GM21526 (cell line): ENCODE results near the gene CRYBG1.

Experiments
- ATAC-seq: cut with Tn5 transposase; IDR thresholded peaks from one replicate; pipeline ENCODE4 v1.9.1; 2021; ENCODE audit warnings: moderate library complexity; ENCODE audit not compliant: unreplicated experiment, low FRiP score

The CRYBG1 gene

DNA sequence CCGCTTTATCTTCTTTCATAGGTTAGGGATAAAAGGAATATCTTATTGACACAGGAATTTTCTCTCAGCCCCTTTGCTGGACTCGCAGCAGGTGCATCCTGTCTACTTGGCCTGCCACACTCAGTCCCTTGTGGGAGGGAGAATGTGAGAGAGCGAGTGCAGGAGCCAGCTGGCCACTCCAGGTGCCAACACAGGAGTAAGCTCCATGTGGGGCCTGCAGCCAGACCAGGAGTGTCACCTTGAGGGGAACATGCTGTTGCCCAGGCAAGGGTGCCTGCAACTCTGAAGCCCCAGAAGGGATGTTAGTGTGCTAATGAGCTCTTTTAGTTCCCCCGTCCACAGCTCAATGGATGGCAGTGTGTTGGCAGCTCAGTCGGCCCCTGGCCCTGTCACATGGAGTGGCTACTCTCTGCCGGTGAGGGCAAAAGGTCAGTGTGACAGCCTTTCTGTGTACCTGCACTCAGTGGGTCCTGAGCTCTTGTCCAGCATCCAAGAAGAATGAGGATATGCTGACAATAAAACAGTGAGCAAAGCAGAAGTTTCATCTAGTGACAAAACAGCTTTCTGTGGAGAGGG, 57.1 kb downstream of the CRYBG1 start:
- ATAC-seq: no peak

DNA sequence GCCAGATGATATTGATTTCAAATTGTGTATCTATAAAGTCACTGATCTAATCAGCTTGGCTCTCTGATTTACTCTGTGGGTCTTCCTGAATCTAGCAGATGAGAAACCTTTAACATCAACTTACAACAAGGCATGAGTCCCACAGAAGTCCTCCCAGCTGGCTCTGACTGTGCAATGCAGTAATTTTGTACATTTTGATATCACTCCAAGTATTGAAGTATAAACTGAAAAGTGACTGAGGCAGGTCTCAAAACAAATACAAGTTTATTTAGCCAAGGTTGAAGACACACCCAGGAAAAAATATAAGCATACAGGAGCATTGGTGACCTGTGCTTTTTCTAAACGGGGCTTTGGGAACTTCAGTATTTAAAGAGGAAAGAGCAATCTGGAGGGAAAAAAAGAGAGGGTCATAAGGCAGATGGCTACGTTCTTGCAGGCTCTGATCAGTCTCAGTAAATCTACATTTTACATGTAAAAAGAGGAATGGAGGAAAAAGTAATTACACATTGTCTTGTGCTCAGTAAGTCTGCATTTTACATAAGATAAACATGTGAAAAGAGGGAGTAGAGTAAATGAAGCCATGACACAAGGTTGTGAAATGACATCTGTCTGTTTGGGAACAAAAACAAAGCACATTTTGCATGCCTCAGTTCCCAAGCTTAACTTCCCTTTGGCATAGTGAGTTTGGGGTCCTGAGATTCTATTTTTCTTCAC, 59.5 kb downstream of the CRYBG1 start:
- ATAC-seq: no peak

DNA sequence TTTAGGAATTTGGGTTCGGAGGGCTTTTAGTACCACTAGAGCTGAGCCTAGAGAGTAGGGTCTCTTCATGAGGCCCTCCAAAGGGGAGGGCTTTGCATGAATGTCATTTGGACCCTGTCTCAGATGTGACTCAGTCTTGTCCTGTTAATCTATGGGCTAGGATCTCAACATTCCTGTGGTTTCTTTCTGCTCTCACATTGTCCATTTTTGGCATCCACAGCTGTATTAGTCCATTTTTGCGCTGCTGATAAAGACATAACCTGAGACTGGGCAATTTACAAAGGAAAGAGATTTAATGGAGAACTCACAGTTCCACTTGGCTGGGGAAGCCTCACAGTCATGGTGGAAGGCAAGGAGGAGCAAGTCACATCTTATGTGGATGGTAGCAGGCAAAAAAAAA, 61.0 kb downstream of the CRYBG1 start:
- no peak for ATAC-seq

DNA sequence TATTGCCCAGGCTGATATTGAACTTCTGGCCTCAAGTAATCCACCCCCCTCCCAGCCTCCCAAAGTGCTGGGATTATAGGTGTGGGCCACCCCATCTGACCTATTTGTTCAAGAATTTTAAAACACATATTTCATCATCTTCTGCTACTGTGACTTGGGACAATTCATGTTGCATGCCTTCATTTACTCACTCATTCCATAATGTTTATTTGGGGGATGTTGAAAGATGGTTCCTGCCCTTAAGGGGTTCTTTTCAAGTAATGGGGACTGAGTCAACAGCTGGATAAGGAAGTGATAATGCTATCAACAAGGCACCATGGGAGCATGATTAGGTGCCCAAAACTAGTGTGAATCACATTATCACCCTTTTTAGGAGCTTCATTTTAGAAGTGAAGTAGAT, 62.0 kb downstream of the CRYBG1 start:
- no peak for ATAC-seq

DNA sequence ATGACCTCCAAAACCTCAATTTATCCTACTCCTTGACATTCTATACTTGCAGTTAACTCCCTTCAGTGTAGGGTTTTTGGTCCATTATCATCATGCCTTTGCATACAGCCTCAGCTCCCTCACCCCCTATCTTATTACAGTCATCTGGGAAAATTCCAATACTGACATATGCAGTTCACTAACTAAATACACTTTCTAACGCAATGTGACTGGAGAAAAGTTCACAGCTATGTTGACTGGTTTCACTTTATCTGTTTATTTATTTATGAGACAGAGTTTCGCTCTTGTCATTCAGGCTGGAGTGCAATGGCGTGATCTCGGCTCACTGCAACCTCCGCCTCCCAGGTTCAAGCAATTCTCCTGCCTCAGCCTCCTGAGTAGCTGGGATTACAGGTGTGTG, 64.9 kb downstream of the CRYBG1 start:
- no peak for ATAC-seq

DNA sequence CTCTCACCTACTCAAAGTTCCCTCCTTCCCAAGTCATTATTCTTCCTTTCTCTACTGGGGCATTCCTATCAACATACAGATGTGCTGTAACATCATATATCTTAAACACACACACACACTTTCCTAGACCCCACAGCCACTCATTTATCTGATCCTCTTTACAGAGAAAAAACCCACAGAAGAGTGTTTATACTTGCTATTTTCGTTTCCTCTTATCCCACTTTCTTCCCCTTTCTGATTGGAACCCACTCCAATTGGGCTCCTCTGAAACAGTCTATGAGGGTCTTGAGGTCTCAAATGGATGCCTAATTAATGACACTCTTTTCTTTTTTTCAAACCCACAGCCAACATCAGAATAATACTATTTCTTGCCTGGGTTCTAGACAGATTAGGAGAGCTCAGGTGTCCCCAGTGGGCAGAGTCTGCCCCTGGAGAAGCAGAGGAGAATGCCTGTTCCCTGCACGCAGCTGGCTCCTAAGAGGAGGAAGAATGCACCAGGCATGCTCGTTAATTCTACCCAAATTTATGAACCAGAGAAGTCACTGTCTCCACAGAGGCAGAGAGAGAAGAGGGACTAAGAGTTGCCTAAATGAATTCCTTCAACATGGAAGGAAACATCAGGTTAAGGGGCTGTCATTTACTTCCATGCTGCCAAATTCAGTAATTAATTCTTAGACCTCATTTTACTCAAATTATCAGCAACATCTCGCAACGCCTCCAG, 65.9 kb downstream of the CRYBG1 start:
- ATAC-seq: no peak

DNA sequence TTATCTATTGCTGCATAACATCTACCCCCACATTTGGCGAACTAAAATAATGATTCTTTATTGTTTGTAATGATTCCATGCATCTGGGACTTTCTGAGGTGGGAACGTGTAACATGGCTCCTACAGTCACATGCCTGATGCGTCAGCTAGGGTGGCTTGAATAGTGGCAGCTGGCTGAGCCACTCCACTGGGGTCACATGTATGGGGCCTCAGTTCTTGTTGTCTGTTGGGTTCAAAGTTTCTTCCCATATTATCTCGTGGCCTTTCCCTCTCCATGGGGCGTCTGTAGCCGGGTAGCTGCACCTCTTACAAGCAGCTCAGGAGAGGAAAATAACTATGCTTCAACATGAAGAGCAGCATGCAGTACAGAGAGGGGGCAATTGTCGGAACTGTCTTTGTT, 69.9 kb downstream of the CRYBG1 start:
- no peak for ATAC-seq

DNA sequence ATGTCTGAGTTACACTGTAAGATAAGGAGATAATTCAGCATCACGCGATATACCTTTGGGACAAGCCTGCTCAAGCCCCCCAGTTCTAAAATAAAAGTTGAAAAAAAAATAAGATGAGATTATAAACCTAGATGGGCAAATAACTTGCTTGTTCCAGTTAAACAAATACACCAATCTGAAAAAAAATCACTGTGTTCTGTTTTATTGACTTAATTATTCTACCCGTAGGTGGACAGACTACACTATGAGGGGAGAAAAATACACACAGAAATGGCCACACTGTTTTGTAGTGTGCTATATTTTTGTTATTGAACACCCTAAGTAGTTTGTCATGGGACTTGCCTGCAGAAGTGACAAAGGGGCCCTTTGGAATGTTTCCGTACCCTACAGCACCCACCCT, 70.9 kb downstream of the CRYBG1 start:
- no peak for ATAC-seq

DNA sequence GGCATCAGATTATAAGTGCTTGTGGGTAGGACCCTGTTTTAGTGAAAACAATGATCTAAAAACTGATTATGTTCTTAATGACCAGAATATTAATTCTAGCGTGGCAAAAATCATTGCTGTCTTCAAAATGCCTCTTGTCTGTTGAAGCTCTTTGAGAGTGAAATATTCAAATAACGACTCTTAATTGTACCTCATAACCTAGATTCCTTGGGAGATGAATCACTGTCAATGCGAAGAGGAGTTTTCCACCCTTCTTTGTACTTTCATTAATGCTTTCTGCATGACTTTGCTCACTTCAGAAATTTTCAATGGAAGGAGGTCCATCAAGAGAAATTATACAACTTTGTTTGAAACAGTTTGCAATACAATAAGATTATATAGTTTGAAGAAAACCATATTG, 71.5 kb downstream of the CRYBG1 start:
- ATAC-seq: no peak

DNA sequence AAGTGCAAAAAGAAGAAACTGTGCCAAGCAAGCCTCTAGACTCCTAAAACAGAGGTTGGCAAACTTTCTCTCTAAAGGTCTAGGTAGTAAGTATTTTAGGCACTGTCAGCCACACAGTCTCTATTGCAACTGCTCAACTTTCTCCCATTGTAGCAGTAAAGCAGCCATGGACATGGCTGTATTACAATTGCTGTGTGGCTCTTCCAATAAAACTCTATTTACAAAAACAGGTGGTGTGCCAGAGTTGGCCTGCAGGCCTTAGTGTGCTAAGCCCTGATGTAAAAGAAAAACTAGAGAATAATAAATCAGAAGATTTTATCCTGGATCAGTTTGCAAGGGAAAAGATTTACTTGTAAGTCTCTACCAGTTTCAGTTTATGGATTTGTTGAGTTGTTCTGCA, 74.0 kb downstream of the CRYBG1 start:
- no peak for ATAC-seq

DNA sequence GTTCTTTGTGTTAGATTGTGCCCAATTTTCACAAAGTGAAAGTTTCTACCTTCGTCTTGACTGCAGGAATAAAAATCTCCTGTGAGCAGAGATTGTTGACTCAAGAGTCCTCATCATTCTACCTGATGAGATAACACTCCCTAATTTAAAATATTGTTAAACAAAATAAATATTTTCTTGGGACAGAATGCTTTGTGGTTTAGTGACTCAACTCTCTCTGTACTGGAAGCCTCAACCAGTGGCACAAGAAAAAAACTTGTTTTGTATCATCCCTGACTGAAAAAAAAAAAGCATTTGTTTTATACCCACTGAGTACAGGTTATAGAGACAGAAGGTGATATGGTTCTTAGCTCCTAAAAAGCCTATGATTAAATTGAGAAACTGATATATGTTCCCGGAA, 78.9 kb downstream of the CRYBG1 start:
- ATAC-seq: no peak

DNA sequence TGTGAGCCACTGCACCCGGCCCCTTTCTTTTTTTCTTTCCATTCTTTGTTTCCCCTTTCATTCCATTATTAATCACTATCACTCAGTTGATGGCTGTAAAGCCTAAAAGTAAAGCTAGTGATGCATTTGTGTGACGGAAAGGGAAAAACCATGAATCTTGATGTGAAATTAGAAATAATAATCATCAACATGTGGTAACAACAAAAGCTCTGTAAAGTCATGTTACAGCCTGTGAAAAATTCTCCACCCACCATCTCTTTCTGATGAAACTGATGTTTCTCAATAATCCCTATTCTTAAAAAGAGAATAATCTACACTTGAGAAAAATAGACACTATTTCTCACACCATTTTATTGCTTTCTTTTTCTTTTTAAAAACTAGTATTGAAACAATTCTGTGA, 80.0 kb downstream of the CRYBG1 start:
- ATAC-seq: no peak

DNA sequence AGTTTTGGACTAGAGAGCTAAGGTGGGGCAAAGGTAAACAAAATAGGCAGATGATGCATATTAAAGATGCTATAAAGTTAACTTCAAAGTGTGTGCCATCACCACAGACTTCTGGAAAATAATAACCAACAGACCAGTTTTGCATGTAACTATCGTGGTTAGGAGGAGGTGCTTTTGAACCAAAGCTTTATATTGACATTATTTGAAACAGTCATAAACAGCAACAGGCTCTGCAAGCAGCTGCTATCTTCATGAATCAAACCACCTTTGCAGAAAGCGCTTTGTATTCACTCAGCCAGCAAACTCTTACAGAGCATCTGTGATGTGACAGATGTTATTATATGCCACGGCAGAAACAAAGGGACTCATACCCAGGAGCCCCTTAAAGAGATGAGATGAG, 81.9 kb downstream of the CRYBG1 start:
- ATAC-seq: no peak

DNA sequence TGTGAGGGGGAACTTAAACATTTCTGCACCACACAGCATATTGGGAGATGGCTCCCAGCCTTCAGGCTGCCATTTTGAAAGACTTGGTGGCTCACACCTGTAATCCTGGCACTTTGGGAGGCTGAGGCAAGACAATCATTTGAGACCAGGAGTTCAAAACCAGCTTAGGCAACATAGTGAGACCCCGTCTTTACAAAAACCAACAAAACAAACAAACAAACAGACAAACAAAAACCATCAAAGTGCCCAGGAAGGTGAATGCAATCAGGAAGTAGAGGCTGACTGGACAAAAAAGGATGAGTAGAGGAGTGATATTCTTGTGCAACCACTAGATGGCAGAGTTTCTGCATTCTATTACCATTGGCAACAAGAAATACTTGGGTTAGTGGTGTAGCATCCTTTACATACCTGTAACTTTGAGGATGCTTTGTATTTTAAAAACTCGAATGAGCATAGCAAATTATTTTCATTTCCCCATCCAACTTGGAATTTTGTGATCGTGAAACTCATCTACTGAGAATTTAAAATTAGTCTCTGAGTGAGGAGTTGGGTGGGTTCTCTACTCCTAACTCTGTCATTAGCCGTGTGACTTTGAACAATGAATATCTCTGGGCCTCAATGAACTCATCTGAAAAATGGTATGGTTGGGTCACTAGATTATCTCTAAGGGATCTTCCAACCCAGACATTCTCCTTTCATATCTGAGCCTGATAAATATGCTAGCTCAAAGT, 84.4 kb downstream of the CRYBG1 start:
- peak; percentile 60 for ATAC-seq

DNA sequence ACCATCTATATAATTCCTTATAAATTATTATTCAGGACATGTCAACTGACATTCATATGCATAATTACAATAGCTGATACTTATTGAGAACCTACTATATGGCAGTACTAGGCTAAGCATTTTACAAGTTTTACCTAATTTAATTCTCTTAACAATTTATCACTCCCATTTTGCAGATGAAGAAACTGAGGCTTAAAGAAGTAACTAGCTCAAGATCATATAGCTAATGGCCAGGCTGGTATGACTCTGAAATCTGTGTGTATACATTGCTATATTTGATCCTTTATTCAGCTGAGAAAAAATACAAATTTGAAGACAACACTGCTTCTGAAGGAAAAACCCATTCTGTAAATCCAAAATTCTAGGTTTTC, 85.0 kb downstream of the CRYBG1 start:
- ATAC-seq: no peak

DNA sequence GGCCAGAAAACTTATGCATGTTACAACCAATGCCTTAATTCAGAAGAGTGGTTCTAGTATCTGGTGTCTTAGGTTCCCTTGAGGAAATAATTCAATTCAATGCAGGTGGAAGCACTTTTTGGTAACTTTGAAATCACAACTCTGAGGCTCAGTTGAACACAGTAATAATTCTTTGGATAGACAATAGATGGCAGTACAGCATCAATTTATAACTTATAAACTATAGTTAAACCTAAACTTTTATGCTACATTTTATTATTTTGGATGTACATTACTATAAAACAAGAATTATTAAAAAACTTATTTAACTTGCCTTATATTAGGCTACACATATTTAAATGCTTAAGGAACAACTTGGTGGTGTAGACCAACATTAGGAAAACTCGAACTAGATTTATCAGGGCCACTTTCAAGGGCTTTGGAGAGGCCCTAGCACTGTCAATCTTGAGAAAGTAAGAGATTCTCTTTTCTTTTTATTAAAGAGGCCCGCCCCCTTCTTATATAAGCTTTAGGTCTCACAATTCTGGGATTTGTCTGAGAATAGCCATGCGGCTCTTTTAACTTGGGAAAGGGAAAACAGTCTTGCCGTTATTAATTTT, 85.9 kb downstream of the CRYBG1 start:
- no peak for ATAC-seq

DNA sequence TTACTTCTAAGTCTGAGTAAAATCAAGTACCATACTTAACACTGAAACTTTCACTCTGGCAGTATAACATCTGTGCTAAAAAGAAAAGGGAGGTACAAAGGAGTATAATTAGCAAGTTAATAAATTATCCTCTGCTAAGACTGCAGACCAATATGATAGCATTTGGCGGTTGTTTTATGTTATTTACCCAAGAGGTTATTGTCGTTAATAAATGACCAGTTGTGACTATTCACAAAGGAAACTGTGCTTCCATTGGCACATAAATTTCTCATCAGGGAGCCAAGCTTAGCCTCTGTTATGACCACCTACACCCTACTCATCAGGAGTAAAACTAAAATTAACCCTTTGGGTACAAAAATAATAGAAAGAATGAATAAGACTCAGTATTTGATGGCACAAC, 86.5 kb downstream of the CRYBG1 start:
- no peak for ATAC-seq

DNA sequence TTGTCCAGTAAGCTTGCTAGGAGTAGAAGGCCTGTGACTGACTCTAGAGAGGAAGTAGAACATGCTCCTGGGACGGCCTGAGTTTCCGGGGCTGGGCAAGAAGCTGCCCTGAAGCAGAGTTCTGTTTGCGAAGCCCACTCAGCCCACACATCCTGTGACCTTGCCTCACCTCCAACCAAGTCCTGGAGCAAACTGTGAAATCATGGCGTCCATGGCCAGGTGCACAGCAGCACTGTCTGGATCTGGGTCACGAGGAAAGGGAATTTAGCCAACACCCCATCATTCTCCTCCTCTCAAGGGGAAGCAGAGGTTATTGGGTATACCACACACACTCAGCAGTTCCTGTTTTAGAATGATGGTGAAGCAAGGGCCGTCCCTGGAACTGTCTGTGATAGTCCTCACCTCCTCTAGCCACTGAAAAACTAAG, 87.5 kb downstream of the CRYBG1 start:
- peak; percentile 54 for ATAC-seq

DNA sequence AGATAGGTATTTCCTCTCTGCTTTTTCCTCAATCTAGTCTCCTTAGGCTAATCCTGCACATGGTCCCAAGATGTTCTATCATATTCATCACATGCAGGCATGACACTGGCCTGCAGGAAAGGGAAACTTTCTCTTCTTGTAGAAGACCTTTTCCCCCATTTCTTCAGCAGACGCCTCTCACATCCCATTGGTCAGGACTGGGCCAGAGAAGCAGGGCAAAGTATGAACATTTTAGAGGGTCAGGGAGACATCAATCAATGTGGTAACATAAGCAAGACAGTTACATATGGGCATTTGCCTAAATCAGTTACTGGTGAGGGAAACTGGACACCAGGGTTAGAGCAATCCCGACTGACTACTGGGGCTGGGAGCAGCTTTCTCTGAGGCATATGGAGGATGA, 90.1 kb downstream of the CRYBG1 start:
- ATAC-seq: no peak

DNA sequence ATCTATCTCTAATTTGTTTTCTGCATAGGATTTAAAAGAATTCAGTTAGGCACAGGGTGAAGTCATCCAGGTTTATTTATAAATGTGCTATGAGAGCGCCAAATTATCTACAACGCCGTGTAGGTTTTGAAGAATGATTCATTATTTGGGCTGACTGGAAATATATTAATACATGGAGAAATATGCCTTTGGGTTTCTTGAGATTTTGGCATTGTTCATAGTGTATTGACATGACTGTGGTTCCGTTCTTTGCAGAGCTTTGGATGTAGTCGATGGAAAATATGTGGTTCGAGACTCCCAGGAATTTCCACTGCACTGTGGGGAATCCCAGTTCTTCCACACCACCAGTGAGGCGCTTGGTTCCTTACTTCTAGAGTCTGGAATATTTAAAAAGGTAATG, 90.9 kb downstream of the CRYBG1 start:
- no peak for ATAC-seq

DNA sequence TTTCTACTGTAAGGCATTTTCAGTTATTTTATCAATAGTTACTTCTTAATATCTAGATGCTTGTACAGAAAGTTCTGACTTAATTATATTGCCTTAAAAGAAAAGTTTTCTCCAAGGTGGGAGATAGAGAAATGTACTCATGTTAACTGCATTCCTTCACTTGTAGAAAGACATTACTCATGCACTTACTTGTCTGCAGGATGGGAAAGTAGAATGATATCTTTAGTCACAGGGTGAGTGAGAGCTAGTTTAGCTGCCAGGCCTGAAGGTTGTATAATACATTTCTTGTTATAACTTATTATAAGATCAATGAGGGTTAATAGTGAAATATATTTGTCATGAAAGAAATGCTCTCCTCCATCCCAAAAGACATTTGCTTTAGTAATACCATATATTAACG, 92.1 kb downstream of the CRYBG1 start:
- no peak for ATAC-seq
